ENCODE results near the gene GIPC1.
"Not testable (repeated sequence)": the region's sequence is repeated elsewhere in the genome, so short reads cannot be mapped to it uniquely, and the experiment has no call there.

Gene GIPC1, protein sequence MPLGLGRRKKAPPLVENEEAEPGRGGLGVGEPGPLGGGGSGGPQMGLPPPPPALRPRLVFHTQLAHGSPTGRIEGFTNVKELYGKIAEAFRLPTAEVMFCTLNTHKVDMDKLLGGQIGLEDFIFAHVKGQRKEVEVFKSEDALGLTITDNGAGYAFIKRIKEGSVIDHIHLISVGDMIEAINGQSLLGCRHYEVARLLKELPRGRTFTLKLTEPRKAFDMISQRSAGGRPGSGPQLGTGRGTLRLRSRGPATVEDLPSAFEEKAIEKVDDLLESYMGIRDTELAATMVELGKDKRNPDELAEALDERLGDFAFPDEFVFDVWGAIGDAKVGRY

DNA sequence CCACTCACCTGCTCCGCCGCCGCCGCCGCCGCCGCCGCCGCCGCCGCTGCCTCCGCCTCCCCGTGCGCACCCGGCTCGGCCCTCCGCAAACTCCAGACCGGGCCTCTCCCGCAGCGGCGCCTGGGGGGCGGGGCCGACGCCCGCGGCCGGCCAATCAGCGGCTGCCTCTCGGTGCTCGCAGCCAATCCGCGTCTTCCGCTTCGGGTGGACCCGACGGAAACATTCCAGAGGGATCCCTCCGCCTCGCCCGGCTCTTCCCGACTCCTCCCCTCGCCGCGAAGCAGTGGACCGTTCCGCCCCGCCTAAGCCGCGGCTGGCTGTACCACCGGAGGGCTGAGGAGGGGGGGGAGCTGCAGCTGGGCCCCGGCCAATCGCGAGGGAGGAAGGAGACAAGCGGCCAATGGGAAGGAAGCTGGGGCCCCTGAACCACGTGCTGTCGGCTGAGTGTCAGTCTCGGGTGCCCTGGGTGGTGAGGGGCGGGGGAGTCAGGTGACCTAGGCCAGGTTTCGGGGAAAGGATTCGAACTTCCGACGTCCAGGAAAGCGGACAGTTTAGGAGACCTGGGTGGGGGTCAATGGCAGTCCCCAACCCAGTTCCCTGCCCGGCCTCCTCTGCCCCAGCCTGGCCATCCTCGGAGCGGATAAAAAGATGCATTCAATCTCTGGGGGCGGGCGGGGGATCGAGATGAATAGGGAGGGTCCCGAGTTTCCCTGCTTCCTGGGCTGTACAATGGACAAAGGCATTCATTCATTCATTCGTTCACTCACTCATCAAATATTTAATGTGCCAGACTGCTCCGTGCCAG, at the start of gene GIPC1:
TSS of gene GIPC1 (minus strand) at position 99 of the 805 bp plus-strand sequence. CDS start 13,151 bp downstream, outside the sequence.
- peak; percentile 64 to 77 for DNase-seq (ENCODE audit: low read depth in 2 of 2)

DNA sequence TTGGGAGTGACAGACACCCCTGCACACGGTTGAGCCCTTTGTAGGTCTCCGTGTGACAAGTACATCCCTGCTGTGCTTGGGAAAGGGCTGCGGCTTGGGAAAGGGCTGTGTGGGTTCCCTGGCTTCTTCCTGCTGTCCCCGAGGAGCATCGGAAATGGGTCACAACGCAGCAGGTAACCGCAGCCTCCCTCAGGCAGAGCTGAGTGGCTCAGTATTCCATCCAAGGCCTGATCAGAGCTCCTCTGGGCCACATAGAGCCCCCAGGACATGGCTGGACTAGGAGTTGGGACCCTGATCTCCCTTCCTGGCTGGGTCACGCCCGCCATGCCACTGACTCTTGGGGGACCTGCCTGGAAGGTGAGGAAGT, 49.8 kb upstream of the GIPC1 start:
- no peak for DNase-seq (ENCODE audit: low read depth in 2 of 2)

DNA sequence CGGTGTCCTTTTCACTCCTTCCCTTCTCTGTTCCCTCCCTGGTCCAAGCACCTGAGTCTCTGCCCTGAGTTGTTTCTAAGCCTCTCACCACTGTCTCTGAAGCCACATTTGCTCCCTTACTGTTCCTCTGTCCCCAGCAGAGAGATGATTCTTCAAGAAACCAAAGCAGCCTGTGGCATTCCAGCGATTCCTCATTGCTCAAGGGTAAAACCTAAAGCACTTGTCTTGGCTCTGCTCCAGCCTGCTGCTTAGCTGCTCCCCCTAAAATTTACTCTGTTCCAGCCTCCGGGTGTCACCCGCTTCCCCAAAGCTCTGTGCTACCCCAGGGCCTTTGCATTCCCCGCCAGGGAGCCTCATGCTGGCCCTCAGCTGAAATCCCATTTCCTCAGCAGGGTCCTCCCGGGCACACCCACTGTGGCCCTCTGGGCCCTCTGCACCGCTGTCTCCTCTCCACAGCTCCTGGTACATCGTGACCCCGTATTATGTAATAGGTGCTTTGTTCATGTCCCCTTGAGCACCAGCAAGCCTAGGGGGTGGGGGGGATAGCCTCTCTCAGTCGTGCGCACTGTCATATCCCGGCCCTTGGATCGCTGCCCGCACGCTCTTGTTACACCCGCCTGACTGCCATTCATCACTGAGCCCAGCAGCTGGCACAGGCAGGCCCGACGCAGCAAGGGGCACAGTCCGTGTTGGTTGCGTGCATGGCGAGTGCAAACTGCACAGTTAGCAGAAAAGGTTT, 49.2 kb upstream of the GIPC1 start:
- DNase-seq (ENCODE audit: low read depth in 2 of 2), result no peak

DNA sequence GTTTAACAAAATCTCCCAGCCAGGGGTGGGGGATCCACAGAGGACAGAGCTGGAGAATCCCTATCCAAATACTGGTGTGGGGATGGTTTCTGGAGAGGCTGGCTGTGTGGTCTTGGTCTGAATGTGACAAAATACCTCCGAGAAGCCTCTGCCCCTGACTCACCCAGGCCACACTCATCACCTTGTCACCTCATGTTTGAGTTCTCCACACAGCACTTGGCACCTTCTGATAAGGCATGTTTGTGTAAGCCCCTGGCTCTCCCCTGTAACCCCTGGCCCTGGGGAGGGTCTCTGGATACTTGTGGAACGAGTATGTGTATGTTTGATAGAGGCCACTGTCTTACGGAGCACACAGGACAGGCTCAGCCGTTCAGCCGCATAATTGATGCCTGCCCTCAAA, 48.1 kb upstream of the GIPC1 start:
- DNase-seq (ENCODE audit: low read depth in 2 of 2), result no peak

DNA sequence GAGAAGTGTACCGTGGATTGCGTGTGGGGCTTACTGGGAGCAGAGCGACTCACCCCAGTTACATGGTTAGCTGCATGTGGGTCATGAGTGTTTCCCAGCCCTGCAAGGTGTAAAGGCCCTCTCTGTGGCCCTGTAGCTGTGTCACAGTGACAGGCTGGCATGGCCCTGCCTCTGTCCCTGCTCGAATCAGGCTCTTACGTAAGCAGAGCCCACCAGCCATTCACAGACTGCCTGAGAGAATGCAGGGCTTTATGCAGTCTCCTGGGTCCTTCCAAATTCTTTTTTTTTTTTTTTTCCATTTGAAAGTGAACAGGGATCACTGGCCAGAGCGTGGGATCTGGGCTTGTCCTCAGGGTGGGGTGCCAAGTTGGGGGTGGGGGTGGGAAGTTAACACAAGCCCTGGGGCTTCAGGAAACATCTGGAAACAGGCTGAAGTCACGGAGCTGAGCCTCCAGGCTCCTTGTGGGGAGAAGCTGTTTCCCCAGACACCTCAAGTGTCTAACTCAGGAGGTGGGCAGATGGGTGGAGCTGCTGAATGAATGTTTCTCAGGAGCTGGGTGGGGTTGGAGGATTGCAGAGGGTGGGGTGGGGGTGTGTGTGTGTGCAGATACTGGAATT, 46.9 kb upstream of the GIPC1 start:
- DNase-seq (ENCODE audit: low read depth in 2 of 2), result no peak

DNA sequence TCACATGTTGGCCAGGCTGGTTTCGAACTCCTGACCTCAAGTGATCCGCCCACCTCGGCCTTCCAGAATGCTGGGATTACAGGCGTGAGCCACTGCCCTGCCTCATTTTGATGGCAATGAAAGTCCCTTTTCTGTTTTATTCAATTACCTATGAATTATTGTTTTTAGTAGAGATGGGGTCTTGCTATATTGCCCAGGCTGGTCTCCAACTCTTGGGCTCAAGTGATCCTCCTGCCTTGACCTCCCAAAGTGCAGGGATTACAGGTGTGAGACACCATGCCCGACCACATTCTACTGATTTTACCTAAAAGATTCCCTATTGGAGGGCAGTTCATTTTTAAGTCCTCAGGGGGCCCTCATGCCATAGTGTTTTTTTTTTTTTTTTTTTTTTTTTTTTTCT, 46.1 kb upstream of the GIPC1 start:
- not testable (repeated sequence) for DNase-seq (ENCODE audit: low read depth in 2 of 2)

DNA sequence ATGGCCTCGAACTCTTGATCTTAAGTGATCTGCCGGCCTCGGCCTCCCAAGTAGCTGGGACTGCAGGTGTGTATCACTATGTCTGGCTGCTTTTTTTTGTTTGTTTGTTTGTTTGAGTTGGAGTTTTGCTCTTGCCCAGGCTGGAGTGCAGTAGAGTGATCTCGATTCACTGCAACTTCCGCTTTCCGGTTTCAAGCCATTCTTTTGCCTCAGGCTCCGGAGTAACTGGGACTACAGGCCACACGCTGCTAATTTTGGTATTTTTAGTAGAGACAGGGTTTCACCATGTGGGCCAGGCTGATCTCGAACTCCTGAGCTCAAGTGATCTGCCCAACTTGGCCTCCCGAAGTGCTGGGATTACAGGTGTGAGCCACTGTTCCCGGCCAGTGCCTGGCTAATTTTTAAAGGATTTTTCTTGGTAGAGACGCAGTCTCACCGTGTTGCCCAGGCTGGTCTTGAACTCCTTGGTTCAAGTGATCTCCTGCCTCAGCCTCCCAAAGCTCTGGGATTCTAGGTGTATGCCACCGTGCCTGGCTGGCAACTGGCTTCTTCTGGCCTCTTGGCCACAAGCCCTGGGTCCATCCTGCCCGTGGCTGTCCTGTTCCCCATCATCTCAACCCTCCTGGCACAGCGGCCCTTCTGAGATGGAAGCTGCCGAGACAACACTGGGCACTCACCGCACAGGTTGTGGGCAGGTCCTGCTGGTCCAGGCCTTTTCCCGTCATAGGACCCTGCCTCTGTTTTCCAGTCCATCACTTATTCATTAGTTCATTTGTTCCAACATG, 45.0 kb upstream of the GIPC1 start:
- no peak for DNase-seq (ENCODE audit: low read depth in 2 of 2)

DNA sequence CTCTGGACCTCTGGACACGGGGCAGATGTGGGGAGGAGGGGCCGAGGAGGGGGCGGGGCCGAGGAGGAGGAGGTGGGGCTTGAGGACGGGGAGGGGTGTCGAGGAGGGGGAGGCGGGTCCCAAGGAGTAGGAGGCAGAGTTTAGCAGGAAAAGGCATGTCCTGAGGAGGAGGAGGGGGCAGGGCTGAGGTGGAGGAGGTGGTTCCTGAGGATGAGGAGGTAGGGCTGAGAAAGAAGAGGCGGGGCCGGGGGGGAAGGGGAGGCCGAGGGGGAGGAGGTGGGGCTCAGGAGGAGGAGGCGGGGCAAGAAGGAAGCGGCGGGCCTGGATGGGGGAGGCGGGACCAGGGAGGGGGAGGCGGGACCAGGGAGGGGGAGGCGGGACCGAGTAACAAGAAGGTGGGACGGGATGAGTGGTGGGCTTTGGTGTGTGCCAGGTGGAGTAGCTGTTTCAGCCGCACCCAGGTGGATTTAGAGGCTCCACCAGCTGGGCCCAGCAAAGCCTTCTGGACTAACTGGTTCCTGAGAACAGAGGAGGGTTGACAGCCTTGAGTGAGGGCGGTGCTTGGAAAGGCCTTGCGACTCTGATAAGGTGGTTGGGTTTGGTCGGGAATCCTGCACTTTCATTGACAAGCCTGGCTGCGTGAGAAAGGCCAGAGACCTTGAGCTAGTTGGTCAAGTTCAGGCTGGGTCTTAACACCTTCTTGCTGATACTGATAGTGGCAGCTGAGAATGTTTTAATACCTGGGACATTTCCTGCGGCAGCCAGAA, 41.2 kb upstream of the GIPC1 start:
- no peak for DNase-seq (ENCODE audit: low read depth in 2 of 2)

DNA sequence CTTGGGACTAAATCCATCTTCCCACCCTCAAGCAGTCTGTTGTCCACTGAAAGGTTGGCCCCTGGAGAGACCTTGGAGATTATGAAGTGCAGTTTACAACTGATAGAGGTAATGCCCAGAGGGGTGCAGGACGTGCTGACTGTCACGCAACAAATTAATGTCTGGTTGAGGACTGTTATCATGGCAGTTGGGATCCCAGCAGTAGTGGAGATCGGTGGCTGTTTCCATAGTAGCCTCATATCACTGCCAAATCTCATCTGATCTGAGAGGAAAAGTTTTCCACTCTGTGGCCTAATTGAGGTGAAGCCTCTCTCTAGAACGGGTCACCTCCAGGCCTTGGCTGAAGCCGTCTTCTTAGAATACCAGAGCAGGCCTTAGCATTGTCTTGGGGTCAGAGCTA, 37.5 kb upstream of the GIPC1 start:
- DNase-seq (ENCODE audit: low read depth in 2 of 2), result no peak

DNA sequence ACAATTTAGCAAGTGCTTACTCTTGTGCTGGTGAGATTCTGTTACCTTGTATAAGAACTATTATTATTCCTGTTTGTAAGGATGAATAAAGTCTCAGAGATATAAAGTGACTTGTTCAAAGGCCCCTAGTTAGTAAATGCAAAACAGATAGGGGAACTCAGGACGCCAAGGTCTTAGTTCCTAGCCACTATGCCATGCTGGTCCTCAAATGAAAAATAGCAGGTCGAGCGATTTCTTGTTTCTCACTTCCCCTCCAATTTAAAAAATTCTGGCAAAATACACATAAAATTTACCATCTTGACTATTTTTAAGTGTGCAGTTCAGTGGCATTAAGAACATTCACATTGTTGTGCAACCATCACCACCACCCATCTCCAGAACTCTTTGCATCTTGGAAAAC, 34.6 kb upstream of the GIPC1 start:
- DNase-seq (ENCODE audit: low read depth in 2 of 2), result no peak

DNA sequence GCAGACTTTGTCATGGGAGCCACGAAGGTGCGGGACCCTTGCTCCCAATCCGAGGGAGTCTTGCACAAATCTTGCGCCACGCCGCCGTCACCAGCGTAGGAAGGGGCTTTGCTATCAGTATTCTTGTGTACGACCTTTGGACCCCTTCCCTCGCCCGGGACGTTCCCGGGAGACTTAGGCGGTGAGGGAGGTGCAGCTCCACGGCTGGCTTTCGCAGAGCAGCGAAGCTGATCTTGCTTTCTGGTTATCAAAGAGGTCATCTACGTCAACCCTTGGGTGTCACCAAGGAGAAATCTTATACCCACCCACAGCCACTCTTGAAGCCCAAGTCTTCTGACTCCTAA, 34.0 kb upstream of the GIPC1 start:
- DNase-seq (ENCODE audit: low read depth in 2 of 2), result no peak

DNA sequence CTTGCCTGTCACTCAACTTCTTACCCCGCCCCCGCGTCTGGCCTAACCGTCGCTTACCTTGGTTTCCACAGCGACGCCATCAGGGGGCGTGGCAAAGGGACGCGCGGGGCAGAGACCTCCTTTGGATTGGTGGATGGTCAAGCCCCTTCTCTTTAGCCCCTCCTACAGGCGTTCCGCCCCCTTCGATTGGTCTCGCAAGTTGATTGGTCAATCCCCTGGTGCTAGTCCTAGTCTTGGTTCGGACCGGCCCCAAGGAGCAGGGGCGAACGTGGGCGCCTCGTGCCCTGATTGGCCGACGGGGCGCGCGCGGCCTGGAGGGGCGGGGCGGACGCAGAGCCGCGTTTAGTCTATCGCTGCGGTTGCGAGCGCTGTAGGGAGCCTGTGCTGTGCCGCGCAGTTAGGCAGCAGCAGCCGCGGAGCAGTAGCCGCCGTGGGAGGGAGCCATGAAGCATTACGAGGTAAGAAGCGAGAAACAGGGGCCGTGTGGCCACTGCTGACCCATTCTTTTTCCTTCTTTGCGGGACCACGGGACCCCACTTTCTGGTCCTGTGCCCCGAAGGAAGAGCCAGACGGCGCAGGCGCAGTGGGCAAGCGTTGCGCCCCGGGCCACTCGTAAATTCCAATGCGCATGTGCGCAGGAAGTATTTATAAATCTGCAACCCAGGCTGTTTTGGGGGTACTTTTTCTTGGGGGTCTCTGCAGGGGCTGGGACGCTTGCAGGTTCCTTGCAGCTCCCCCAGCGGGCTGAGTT, 33.5 kb upstream of the GIPC1 start, which contains the start of gene TECR:
TSS of gene TECR (plus strand) at position 341 of the 751 bp plus-strand sequence. CDS start at position 444, 103 bp downstream.
- DNase-seq (ENCODE audit: low read depth in 2 of 2), result peak; percentile 100

DNA sequence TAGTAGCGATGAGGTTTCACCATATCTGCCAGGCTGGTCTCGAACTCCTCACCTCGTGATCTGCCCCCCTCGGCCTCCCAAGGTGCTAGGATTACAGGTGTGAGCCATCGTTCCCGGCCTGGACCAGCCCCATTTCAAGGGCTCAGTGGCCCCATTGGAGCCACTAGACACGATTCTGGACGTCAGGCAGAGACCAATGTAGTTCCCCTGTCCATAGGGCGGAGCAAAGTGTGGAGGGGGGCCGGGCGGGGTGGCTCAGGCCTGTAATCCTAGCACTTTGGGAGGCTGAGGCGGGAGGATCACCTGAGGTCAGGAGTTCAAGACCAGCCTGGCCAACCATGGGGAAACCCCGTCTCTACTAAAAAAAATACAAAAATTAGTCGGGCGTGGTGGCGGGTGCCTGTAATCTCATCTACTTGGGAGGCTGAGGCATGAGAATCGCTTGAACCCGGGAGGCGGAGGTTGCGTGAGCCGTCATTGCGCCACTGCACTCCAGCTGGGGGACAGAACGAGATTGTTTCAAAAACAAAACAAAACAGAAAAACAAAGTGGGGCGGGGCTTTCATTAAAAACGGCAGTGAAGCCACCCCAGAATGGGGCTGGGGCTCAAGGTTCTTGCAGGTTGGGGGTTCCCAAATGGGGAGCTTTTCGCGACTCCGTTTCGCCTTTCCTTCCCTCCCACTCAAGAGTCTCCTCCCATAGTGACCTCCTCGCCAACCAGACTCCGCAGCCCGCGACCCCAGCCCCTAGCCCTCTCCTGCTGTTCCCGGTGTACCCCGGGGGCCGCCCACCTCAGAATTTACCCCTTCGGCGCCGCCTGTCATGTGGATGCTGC, 32.7 kb upstream of the GIPC1 start:
- no peak for DNase-seq (ENCODE audit: low read depth in 2 of 2)

DNA sequence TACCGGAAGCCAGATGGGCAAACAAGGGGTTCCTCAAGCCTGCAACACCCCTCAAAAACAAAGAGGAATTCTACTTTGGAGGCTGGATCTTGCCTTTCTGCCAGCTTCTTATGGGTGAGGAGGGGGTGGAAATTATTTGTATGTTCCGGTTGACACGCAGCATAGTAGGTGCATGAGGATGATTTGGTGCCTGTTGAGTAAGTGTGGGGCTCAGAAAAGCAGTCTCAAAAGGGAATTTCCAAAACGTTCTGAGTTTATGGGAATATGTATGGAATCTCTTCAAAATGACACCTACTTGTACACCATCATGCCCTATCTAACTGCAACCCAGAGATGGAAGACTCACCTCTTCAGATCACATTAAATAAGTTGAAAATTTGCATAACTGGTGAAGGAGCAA, 30.5 kb upstream of the GIPC1 start:
- DNase-seq (ENCODE audit: low read depth in 2 of 2), result no peak

DNA sequence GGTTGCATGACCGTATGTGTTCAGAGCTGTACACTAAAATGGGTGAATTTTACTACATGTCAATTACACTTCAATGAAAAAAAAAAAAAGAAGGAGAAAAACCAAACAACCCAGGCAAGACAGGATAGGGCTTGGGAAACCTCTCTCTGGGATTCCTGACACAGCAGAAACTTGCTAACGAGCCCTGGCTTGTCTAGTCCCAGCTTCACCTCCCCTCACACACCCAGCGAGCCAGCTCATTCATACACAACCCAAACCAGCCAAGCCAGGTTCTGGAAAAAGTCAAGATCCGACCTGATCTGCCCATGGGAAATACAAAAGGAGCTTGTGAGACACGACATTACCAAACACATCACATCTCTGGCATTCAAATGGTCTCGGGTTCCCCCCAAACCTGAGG, 29.8 kb upstream of the GIPC1 start:
- DNase-seq (ENCODE audit: low read depth in 2 of 2), result no peak

DNA sequence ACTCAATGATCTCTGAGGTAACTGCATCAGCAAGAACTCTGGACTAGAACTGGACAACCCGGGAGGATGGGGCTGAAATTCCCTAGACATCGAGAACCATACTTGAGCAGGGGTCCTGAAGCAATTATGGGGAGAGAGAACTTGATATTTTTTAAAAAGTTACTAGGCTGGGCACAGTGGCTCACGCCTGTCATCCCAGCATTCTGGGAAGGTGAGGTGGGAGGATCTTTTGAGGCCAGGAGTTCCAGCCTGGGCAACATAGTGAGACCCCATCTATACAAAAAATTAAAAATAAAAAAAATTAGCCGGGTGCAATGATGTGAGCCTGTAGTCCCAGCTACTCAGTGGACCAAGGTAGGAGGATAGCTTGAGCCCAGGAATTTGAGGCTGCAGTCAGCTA, 24.6 kb upstream of the GIPC1 start:
- DNase-seq (ENCODE audit: low read depth in 2 of 2), result no peak

DNA sequence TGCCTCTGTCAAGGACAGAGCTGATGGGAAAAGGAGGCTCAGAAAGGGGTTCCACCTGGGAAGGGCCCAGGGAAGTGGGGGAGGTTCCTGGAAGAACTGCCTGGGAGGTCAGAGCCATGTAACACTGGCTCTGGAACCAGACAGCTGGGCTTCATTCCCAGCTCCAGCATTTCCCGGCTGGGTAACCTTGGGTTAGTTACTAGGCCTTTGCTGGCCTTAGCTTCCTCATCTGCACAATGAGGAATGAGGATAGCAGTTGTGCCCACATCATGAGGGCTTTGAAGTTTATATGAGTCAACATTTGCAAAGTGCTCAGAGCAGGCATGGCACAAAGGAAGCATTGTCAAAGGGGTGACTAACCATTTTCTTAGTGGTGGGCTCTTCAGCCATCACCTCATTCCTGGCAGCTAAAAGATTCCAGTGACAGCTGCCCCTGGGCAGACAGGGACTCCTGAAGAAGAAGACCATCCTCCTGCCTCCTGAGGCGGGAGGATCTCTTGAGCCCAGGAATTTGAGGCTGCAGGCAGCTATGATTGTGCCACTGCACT, 24.0 kb upstream of the GIPC1 start:
- DNase-seq (ENCODE audit: low read depth in 2 of 2), result no peak

DNA sequence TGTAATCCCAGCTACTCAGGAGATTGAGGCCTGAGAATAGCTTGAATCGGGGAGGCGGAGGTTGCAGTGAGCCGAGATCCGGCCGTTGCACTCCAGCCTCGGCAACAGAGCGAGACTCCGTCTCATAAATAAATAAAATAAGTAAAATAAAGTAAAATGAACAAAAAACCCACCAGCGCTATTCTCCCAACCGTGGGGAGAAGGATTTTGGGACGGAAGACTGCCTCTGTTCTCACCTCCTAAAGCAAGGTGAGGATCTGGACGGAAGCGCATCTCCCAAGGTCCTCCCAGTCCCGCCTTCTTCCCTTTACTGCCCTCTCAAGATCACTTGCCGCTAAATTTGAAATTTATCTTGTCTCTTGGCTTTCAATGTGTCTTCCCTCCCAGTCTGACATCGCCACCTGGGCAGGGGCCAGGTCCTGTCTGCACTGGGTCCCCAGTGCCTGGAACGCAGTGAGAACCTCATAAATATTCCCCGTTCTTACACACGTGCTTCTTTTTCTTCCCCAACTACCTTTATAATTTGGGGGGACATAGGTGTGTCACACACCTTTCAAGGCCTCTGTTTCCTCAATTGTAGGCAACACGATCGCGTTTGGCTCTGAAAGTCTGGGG, 23.4 kb upstream of the GIPC1 start:
- no peak for DNase-seq (ENCODE audit: low read depth in 2 of 2)

All from stimulated activated CD8-positive, alpha-beta memory T cell treated with anti-CD3 and anti-CD28 coated beads, Interleukin-15, amount 100 ng/mL, for 48 hours (primary cell).